Measurements from ENCODE around the gene REG3G.
"Not testable (repeated sequence)": the region's sequence is repeated elsewhere in the genome, so short reads cannot be mapped to it uniquely, and the experiment has no call there.

REG3G gene

DNA sequence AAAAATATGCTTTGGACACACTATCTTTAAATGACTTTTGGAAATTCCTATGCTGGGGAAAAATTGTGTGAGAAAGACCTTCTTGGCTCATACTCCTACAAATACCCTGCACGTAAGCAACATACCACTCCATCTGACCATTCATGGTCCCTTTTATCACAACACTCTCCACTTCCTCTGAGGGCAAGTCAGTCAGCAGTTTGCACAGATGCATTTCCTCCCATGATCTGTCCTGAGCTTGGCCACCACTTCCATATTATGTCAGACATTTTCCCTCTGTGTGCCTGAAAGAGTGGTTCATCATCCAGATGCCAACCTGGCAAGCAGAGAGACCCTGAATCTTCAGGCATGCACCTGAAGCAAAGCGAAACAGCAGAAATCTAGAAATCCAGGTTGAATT lies 16.1 kb upstream of the REG3G start:
- no peak for DNase-seq (ENCODE audit: low read depth)
- TF ChIP-seq, protein P1, sequence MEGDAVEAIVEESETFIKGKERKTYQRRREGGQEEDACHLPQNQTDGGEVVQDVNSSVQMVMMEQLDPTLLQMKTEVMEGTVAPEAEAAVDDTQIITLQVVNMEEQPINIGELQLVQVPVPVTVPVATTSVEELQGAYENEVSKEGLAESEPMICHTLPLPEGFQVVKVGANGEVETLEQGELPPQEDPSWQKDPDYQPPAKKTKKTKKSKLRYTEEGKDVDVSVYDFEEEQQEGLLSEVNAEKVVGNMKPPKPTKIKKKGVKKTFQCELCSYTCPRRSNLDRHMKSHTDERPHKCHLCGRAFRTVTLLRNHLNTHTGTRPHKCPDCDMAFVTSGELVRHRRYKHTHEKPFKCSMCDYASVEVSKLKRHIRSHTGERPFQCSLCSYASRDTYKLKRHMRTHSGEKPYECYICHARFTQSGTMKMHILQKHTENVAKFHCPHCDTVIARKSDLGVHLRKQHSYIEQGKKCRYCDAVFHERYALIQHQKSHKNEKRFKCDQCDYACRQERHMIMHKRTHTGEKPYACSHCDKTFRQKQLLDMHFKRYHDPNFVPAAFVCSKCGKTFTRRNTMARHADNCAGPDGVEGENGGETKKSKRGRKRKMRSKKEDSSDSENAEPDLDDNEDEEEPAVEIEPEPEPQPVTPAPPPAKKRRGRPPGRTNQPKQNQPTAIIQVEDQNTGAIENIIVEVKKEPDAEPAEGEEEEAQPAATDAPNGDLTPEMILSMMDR (conservative IDR thresholded peaks at IDR 0.05; ENCODE audit: low read depth, low read length) = no peak
- no peak overlapping the region for H3K4me3 ChIP-seq (ENCODE audit: low read depth, low read length)

DNA sequence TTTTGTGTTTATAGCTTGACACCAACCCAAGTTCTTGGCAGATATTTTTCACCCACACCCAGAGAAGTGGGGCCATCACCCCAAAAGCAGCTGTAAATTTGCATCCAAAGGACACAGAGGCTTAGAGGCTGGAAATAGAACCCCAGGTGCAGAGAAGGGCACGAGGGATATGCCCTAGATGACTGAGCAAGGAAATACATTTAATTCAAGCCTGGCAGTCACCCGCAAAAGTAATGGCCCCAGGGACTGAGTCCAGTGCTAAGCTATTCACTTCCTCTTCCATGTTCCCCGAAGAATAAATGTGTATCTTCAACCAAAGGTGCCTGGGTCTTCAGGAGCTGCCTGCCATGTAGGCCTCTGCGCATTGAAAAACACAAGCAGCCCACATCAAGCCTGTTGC lies 14.0 kb upstream of the REG3G start:
- TF ChIP-seq, protein P1 (conservative IDR thresholded peaks at IDR 0.05; ENCODE audit: low read depth, low read length) = no peak
- no peak overlapping the region for H3K4me3 ChIP-seq (ENCODE audit: low read depth, low read length)
- no peak for DNase-seq (ENCODE audit: low read depth)

DNA sequence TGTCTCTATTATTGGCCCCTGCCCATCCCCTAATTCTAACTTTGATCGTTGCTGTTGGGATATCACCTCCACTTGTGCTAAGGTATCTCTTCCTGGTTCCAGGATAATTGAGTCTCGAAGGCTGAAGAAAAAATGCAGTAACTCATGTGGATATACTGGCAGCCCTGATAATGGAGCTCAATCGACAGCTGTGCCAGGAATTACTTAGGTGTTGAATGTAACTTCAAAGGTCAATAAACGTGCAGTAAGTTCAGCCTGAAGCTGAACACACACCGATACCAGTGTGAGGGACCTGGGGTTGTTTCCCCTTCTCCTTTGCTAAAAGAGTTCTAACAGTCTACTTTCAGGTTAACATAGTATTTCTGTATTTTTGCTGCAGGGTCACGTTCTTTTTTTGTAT lies 11.9 kb upstream of the REG3G start:
- TF ChIP-seq, protein P1 (conservative IDR thresholded peaks at IDR 0.05; ENCODE audit: low read depth, low read length) = no peak
- H3K4me3 ChIP-seq (ENCODE audit: low read depth, low read length) = no peak overlapping the region
- DNase-seq (ENCODE audit: low read depth) = no peak

DNA sequence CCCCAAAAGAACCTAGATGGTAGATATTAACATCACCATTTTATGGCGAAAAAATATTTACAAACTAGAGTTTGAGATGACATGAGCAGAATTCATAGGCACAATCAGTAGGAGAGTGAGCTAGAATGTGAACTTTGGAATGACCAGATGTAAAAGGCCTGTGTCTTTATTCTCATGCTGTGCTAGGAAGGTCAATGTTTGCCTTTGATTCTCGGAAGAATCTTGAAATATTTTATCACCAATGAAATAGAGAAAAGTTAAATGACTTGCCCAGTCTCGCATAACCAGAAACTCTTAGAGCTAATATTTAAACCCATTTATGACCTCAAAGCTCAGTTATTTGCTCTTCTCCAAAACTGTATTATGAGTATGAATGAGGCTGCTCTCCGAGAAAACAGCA lies 9.2 kb upstream of the REG3G start:
- no peak for DNase-seq (ENCODE audit: low read depth)
- no peak overlapping the region for H3K4me3 ChIP-seq (ENCODE audit: low read depth, low read length)
- TF ChIP-seq, protein P1 (conservative IDR thresholded peaks at IDR 0.05; ENCODE audit: low read depth, low read length) = no peak

DNA sequence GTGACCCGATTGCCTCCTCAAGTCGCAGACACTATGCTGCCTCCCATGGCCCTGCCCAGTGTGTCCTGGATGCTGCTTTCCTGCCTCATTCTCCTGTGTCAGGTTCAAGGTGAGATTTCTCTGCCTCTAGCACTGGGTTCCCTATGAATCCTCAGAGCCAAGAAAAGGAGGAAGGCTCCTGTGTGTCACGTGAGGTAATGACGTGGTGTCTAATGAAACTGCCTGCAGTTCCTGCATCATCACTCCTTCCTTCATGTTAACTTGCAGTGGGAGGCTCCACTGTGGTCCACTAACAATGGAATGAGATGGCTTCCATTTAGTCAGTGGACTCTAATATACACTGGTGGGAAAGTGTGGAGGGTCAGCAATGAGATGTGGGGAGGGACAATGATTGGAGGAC lies 559 bp downstream of the REG3G start:
- H3K4me3 ChIP-seq (ENCODE audit: low read depth, low read length) = no peak overlapping the region
- DNase-seq (ENCODE audit: low read depth) = no peak
- TF ChIP-seq, protein P1 (conservative IDR thresholded peaks at IDR 0.05; ENCODE audit: low read depth, low read length) = no peak

DNA sequence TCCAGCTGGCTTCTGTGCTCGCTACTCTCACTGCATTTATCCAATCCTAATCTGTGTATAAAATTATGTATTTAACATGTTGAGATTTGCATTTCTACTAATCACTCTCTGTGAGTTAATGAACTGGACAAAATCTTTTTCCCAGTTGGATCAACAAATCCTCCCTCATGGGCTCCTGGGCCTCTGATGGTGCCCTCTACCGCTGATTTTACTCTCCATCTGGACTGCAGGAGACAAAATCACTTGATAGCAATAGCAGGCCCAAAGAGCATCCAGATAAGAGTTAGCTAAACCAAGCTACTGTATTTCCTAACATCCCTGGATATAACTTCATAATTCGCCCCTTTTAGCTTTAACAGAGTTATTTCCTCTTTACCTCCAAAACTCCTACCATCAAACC lies 14.4 kb downstream of the REG3G start:
- no peak overlapping the region for H3K4me3 ChIP-seq (ENCODE audit: low read depth, low read length)
- DNase-seq (ENCODE audit: low read depth) = no peak
- TF ChIP-seq, protein P1 (conservative IDR thresholded peaks at IDR 0.05; ENCODE audit: low read depth, low read length) = no peak

DNA sequence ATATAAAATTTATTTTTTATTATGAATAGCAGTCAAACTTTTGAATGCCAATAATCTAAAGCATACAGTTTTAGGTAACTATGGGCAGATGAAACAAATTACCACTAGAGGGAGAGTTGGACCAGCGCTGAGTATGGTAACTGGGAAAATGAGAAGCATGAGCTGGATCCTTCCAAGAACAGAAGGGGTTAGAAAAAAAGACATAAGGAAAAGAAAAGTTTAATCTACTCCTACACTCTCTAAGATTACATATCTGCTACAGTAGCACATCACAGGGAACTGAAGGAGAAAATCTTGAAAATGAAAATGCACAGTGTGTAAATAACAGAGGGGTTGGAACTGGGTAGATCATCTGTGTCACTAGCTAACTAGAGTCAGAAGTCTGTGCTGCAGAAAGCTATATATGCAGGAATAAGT lies 15.5 kb downstream of the REG3G start:
- no peak for DNase-seq (ENCODE audit: low read depth)
- H3K4me3 ChIP-seq (ENCODE audit: low read depth, low read length) = no peak overlapping the region
- TF ChIP-seq, protein P1 (conservative IDR thresholded peaks at IDR 0.05; ENCODE audit: low read depth, low read length) = peak; percentile 21

DNA sequence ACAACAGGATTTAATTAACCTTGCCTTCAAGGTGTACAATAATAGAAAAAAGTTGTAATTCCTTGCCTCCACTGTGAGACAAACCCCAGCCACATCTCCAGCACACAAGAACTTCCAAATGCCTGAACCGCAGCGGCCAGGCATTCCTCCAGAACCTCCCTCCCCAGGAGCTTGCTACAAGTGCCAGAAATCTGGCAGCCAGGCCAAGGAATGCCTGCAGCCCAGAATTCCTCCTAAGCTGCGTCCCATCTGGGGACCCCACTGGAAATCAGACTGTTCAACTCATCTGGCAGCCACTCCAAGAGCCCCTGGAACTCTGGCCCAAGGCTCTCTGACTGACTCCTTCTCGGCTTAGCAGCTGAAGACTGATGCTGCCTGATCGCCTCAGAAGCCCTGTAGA lies 28.0 kb downstream of the REG3G start:
- H3K4me3 ChIP-seq (ENCODE audit: low read depth, low read length) = not testable (repeated sequence)

DNA sequence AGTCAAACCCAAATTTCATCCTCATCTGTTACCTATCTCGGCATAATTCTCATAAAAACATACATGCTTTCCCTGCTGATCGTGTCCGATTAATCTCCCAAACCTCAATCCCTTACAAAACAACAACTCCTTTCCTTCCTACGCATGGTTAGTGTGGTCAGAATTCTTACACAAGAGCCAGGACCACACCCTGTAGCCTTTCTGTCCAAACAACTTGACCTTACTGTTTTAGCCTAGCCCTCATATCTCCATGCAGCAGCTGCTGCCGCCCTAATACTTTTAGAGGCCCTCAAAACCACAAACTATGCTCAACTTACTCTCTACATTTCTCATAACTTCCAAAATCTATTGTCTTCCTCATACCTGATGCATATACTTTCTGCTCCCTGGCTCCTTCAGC lies 29.3 kb downstream of the REG3G start:
- DNase-seq (ENCODE audit: low read depth); H3K4me3 ChIP-seq (ENCODE audit: low read depth, low read length): not testable (repeated sequence)

More for the DNA sequence above, 28.0 kb downstream of the REG3G start:
- not testable (repeated sequence) for DNase-seq (ENCODE audit: low read depth)
